HG03342 (cell line): ENCODE results near the gene FNTB.

Experiments used
- ATAC-seq: cut with Tn5 transposase; IDR thresholded peaks from one replicate; pipeline ENCODE4 v1.9.1; 2021; ENCODE audit warnings: mild to moderate bottlenecking, moderate library complexity; ENCODE audit not compliant: unreplicated experiment

Gene FNTB

GRCh38 chr14:64974563-64974962 is 12.1 kb upstream of the FNTB start:
- no peak for ATAC-seq

DNA sequence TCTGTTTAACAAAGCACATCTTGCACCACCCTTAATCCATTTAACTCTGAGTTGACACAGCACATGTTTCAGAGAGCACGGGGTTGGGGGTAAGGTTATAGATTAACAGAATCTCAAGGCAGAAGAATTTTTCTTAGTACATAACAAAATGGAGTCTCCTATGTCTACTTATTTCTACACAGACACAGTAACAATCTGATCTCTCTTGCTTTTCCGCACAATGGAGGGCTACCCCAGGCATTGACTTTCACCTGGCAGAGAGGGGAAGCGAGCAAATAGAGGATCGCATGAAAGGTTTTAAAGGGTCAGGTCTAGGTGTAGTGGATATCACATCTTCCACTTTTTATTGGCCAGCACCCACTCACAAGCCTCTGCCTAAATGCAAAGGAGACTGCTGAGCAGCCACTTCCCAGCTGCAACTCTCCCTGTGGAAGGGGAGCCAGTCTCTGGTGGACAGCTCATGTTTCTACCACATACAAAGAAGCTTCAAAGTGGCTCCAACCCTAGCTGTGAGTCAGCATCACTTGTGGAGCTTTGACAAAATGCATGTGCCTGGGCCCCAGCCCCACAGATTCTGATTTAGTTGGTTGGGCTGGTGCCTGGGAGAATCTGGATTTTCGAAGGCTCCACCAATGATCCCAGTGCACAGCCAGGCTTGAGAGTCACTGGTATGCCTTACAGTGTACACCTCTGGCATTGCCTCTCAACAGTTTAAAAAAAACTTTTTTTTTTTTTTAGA is 7.2 kb upstream of the FNTB start:
- no peak for ATAC-seq

DNA sequence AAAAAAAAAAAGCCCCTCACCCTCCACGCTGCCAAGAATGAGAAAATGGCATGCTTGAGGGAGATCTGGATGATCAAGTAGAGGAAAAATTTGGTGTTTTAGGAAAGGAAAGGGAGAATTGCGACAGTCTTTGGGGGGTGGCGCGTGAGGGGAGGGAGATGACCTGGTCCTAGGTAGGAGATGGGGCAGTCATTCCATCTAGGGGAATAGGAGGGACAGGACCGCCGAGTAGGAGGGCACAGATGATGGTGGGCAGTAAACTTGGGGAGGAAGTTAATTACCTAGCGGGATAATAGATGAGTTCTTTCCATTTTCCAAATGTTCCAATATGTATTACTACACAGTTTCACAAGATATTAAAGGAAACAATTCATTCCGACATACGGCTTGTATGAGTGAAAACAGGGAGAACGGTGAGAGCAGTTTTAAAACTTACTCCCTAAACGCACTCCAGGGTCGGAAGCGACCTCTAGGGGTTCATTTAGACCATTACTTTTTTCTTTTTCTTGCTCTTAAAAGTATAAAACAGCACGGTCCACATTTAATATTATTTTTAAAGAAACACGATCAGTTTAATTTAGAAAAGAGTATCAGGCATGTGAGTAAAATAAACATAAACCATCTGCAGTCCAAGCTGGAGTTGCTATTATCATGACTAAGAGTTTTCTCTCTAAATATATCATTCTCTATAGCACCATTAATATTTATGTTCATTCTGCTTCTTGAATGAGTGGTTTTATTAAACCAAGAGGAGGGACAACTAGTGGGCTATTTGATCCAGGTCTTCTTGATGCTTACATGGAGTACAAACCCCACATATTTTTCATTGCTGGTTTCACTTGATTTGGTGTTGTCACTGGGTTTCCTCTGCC is 3.0 kb upstream of the FNTB start:
- ATAC-seq = no peak

DNA sequence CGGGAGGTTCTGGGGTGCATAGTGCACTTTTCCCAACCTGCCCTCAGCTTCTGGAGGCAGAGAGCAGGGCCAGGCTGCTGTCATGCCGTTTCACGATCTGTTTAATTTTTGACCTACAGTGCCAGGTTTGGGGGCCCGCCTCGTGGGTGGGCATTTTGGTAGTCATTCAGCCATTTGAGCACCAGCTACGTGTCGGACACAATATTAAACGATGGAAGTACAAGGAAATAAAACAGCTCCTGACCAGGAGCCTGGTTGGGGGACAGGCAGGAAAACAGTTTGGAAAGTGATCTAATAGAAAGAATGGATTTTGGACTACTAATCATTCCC is 708 bp downstream of the FNTB start:
- ATAC-seq = no peak

GRCh38 chr14:64990296-64990695 is 3.6 kb downstream of the FNTB start:
- no peak for ATAC-seq

GRCh38 chr14:64990939-64991338 is 4.2 kb downstream of the FNTB start:
- no peak for ATAC-seq

- ATAC-seq = no peak
Measured at GRCh38 chr14:64992328-64992885, 5.7 kb downstream of the FNTB start.

DNA sequence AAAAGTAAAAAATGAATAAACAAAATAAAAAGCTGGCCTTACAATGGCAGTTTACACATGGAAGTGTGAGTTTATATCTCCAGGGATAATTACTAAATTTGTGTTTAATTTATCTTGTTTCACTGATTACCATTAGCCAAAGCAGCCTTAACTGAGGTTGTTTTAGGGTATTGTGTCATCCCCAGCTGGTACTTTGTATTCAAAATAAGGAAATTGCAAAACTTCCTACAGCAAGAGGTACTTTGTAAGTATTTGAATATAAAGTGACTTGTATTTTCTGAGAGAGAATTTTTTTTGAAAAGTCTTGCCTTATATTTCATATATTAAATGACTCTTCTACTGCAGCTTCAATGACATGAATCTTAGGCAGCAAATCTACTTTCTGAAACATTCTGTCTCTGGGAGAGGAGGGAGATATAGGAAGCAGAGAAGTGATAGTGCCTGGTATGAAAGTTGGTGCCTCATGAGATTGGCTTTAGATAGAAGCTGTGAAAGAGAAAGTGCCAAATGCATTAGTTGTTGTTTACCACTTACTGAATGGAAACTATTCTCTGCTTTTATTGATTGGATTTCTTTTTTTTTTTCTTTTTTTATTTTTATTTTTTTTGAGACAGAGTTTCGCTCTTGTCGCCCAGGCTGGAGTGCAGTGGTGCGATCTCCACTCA is 6.7 kb downstream of the FNTB start:
- no peak for ATAC-seq

GRCh38 chr14:64994540-64994939 is 7.8 kb downstream of the FNTB start:
- no peak for ATAC-seq

DNA sequence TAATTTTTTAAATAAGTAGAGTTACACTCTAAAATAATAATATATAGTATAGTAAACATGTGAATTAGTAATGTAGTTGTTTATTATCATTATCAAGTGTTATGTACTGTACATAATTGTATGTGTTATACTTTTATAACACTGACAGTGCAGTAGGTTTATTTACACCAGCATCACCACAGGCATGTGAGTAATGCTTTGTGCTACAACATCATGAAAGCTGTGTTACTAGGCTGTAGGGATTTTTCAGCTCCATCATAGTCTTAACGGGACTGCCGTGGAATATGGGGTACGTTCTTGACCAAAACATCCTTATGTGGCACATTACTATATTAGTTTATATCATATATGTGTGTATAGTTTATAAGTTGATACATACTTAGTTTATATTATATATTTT is 8.6 kb downstream of the FNTB start:
- no peak for ATAC-seq

DNA sequence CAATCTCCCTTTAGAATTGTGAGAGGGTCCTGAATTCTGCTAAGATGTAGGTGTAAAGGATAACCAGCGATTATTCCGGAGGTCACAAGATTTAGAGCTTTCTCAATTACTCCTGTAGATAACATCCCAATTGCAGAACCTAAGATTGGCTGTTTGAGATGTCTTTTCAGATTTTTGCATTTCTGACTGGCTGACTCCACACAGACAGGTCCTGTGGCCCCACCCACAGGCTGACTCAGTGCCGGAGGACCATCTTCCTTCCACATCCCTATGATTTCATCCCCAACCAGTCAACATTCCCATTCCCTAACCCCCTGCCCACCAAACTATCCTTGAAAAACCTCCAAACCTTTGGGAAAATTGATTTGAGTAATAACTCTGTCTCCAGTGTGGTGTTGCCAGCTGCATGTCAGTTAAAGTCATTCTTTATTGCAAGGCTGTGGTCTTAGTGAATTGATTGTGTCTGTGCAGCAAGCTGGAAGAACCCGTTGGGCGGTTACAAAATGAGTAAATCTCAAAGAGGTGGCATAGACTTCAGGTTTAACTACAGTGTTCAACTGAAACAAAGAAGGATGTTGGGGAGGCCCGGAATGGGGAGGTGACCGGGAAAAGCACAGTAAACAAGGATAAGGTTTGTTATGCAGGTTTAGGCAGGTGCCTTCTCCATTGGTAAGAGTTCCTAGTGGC is 10.6 kb downstream of the FNTB start:
- ATAC-seq = no peak

DNA sequence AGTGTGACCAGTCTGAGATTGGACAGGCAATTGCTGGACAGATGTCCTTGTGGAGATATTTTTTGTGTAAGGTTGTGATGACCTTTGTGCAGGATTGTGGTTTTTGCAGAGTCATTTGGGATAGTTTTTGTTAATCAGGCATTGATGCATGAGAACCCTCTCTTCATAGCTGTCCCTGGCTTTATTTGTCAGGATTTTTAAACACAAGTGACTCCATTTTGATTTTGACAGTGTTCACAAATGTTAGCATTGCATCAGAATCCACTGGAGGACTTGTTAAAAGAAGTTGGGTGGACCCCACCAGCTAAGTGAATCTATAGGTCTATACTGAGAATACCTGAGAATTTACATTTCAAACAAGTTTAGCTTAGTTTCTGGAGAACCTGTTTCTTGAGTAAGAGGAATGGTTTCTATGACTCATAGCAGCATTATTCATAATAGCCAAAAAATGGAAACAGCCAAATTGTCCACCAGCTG is 11.8 kb downstream of the FNTB start:
- no peak for ATAC-seq

DNA sequence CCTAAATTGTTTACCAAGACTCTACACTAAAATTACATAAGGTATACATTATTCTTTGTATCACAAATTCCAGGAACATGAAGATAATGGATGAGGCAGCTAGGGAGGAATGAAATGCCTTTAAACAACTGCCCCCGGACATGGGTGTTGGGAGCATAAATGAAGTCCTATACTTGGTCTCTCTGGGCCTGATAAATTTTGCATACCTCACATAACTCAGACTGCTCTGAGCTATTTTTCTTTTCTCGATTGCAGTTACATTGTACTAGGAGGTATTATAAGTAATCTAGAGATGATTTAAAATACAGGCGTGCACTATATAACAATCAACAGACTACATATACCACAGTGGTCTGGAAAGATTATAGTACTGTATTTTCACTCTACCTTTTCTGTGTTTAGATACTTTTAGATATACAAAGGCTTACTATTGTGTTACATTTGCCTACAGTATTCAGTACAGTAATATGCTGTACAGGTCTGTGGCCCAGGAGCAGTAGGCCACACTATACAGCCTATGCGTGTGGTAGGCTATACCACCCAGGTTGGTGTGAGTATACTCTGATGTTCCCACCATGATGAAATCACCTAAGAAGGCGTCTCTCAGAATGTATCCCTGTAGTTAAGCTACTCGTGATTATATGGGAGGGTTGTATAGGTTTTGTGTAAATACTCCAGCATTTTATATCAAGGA is 14.3 kb downstream of the FNTB start:
- no peak for ATAC-seq

- no peak for ATAC-seq
Measured at GRCh38 chr14:65001723-65002122, 15.0 kb downstream of the FNTB start.

GRCh38 chr14:65002586-65003210 is 16.0 kb downstream of the FNTB start:
- no peak for ATAC-seq

DNA sequence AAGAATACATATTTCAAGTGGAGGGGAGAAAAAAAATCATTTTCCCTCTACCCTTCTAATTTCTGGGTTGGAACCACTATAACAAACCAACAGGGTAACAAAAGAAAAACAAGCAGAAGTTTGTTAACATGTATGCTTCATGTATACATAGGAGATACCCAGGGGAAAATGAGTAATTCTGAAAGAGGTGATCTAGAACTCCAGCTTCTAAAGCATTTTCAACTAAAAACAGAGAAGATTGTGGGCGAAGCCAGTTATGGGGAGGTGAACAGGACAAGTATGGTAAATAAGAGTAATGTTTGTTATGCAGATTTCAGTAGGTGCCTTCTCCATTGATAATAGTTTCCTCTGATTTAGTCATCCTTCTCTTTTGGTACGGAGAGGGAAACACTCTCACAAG is 16.7 kb downstream of the FNTB start:
- ATAC-seq = peak; percentile 51

- no peak for ATAC-seq
Measured at GRCh38 chr14:65006261-65006721, 19.6 kb downstream of the FNTB start.

DNA sequence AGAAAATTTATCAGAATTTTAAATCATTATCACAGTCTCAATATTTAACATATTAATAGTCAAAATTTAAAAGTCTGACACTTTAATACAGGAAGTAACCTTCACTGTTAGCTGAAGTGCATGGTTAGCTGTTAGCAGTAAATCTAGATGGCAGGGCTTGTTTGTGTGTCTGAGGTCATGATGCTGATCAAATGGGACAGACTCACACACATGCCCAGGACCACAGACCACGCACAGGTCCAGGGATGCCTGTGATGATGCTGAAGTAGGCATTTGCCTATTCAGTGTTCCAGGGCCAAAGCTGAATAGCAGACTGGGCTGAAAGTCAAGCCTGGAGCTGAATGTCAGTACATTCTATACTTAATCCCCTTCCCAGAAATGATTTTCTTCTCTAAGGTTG is 20.5 kb downstream of the FNTB start:
- ATAC-seq = no peak

GRCh38 chr14:65010211-65010931 is 23.7 kb downstream of the FNTB start:
- ATAC-seq = no peak
